ENCODE data around the gene NADSYN1.
A peak's percentile ranks its signal among the peaks of the same experiment; 100 is the strongest.

Gene NADSYN1

GRCh38 chr11:71433648-71434450 lies 19.2 kb upstream of the NADSYN1 start:
- DNase-seq (ENCODE audit: low read depth): no peak

- no peak for DNase-seq (ENCODE audit: low read depth)
These were observed 18.4 kb upstream of the NADSYN1 start for GRCh38 chr11:71434576-71435130.

- no peak for DNase-seq (ENCODE audit: low read depth)
These were observed 17.6 kb upstream of the NADSYN1 start for GRCh38 chr11:71435278-71435951.

- no peak for DNase-seq (ENCODE audit: low read depth)
These were observed 16.1 kb upstream of the NADSYN1 start for GRCh38 chr11:71436861-71437260.

GRCh38 chr11:71437399-71437798 lies 15.6 kb upstream of the NADSYN1 start:
- DNase-seq (ENCODE audit: low read depth): no peak

- no peak for DNase-seq (ENCODE audit: low read depth)
These were observed 15.1 kb upstream of the NADSYN1 start for GRCh38 chr11:71437879-71438278.

GRCh38 chr11:71438650-71439049 lies 14.4 kb upstream of the NADSYN1 start:
- DNase-seq (ENCODE audit: low read depth): no peak

- DNase-seq (ENCODE audit: low read depth): no peak
These were observed 12.8 kb upstream of the NADSYN1 start for GRCh38 chr11:71440021-71440755.

- DNase-seq (ENCODE audit: low read depth): no peak
These were observed 11.8 kb upstream of the NADSYN1 start for GRCh38 chr11:71441251-71441650.

GRCh38 chr11:71442123-71442522 lies 10.9 kb upstream of the NADSYN1 start:
- no peak for DNase-seq (ENCODE audit: low read depth)

GRCh38 chr11:71442880-71443279 lies 10.1 kb upstream of the NADSYN1 start:
- no peak for DNase-seq (ENCODE audit: low read depth)

GRCh38 chr11:71443736-71444445 lies 9.1 kb upstream of the NADSYN1 start:
- no peak for DNase-seq (ENCODE audit: low read depth)

GRCh38 chr11:71444811-71445210 lies 8.2 kb upstream of the NADSYN1 start:
- no peak for DNase-seq (ENCODE audit: low read depth)

GRCh38 chr11:71446150-71446549 lies 6.9 kb upstream of the NADSYN1 start:
- DNase-seq (ENCODE audit: low read depth): no peak

GRCh38 chr11:71446942-71447688 lies 5.9 kb upstream of the NADSYN1 start:
- DNase-seq (ENCODE audit: low read depth): no peak

- peak; percentile 33 for DNase-seq (ENCODE audit: low read depth)
These were observed 5.2 kb upstream of the NADSYN1 start for GRCh38 chr11:71447791-71448256.

- peak; percentile 90 for DNase-seq (ENCODE audit: low read depth)
These were observed 4.5 kb upstream of the NADSYN1 start, which contains the start of gene DHCR7 for GRCh38 chr11:71448257-71449171. Gene DHCR7, minus strand, starts transcription at chr11:71448393. Its CDS starts 3,441 bp downstream, at chr11:71444952.

- DNase-seq (ENCODE audit: low read depth): no peak
These were observed 3.4 kb upstream of the NADSYN1 start for GRCh38 chr11:71449596-71449995.

- no peak for DNase-seq (ENCODE audit: low read depth)
These were observed 2.5 kb upstream of the NADSYN1 start for GRCh38 chr11:71450507-71450906.

GRCh38 chr11:71450939-71451338 lies 2.1 kb upstream of the NADSYN1 start:
- no peak for DNase-seq (ENCODE audit: low read depth)
